Measurements from ENCODE around the gene ALDH1A1.

The ALDH1A1 gene

GRCh38 chr9:72855321-72855720 is 97.5 kb downstream of the ALDH1A1 start:
- no peak overlapping the region for H3K4me3 ChIP-seq (ENCODE audit: low read depth, low read length)
- TF ChIP-seq, protein P1, sequence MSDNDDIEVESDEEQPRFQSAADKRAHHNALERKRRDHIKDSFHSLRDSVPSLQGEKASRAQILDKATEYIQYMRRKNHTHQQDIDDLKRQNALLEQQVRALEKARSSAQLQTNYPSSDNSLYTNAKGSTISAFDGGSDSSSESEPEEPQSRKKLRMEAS (IDR thresholded peaks at IDR 0.05; ENCODE audit: low read depth, low read length), result no peak
- TF ChIP-seq POLR2A (IDR thresholded peaks at IDR 0.05; ENCODE audit: extremely low read depth, insufficient read length) (no peak), MYC (IDR thresholded peaks at IDR 0.05; ENCODE audit: low read depth, low read length) (no peak), CTCF (IDR thresholded peaks at IDR 0.05; ENCODE audit: low read depth, low read length) (no peak)
- no peak for DNase-seq (ENCODE audit: low read depth)

Measured in NB4 (cell line).